ENCODE measurements around the gene WNT4.

DNA sequence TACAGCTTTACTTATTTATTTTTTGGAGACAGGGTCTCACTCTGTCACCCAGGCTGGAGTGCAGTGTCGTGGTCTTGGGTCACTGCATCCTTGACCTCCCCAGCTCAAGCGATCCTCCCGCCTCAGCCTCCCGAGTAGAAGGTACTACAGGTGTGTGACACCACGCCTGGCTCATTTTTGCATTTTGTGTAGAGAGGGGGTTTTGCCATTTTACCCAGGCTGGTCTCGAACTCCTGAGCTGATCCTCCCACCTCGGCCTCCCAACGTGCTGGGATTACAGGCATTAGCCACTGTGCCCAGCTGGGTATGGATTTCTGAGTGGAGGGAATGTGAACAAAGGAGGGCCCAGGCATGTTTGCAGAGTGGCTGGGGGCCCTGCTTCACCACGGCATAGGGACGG, 44.1 kb downstream of the WNT4 start:
- TF ChIP-seq, protein P1, sequence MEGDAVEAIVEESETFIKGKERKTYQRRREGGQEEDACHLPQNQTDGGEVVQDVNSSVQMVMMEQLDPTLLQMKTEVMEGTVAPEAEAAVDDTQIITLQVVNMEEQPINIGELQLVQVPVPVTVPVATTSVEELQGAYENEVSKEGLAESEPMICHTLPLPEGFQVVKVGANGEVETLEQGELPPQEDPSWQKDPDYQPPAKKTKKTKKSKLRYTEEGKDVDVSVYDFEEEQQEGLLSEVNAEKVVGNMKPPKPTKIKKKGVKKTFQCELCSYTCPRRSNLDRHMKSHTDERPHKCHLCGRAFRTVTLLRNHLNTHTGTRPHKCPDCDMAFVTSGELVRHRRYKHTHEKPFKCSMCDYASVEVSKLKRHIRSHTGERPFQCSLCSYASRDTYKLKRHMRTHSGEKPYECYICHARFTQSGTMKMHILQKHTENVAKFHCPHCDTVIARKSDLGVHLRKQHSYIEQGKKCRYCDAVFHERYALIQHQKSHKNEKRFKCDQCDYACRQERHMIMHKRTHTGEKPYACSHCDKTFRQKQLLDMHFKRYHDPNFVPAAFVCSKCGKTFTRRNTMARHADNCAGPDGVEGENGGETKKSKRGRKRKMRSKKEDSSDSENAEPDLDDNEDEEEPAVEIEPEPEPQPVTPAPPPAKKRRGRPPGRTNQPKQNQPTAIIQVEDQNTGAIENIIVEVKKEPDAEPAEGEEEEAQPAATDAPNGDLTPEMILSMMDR (IDR thresholded peaks at IDR 0.05): no peak
- TF ChIP-seq POLR2A (IDR thresholded peaks at IDR 0.05): no peak

All from body of pancreas (tissue), 4 donors.